LNCaP clone FGC (cell line): Measurements from ENCODE around the gene WEE1.

Source experiments
- DNase-seq: peaks from one replicate; pipeline ENCODE4 v3.0.0-alpha.2; 2011; ENCODE audit warnings: low read depth
- H3K4me3 ChIP-seq: 2 replicates; pipeline ENCODE4 v1.5.1; 2011; ENCODE audit warnings: mild to moderate bottlenecking, low read depth, low read length, control low read depth
- TF ChIP-seq, protein P1 (sequence below): IDR thresholded peaks from 2 replicates; pipeline ENCODE4 v1.5.1; 2012; ENCODE audit warnings: mild to moderate bottlenecking; ENCODE audit not compliant: control insufficient read depth, insufficient read depth; ENCODE audit errors: extremely low read depth

The WEE1 gene

GRCh38 chr11:9625728-9626127 lies 52.3 kb downstream of the WEE1 start:
- no peak for DNase-seq
- TF ChIP-seq, protein P1, sequence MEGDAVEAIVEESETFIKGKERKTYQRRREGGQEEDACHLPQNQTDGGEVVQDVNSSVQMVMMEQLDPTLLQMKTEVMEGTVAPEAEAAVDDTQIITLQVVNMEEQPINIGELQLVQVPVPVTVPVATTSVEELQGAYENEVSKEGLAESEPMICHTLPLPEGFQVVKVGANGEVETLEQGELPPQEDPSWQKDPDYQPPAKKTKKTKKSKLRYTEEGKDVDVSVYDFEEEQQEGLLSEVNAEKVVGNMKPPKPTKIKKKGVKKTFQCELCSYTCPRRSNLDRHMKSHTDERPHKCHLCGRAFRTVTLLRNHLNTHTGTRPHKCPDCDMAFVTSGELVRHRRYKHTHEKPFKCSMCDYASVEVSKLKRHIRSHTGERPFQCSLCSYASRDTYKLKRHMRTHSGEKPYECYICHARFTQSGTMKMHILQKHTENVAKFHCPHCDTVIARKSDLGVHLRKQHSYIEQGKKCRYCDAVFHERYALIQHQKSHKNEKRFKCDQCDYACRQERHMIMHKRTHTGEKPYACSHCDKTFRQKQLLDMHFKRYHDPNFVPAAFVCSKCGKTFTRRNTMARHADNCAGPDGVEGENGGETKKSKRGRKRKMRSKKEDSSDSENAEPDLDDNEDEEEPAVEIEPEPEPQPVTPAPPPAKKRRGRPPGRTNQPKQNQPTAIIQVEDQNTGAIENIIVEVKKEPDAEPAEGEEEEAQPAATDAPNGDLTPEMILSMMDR, result no peak
- no peak overlapping the region for H3K4me3 ChIP-seq

- TF ChIP-seq, protein P1, result no peak
- H3K4me3 ChIP-seq, result no peak overlapping the region
- no peak for DNase-seq
Measured at GRCh38 chr11:9626496-9627394, 53.3 kb downstream of the WEE1 start.

- DNase-seq, result no peak
- TF ChIP-seq, protein P1, result no peak
- no peak overlapping the region for H3K4me3 ChIP-seq
Measured at GRCh38 chr11:9629064-9629463, 55.6 kb downstream of the WEE1 start.

GRCh38 chr11:9633679-9634078 lies 60.2 kb downstream of the WEE1 start:
- no peak for DNase-seq
- TF ChIP-seq, protein P1, result no peak
- H3K4me3 ChIP-seq, result no peak overlapping the region

- TF ChIP-seq, protein P1, result no peak
- no peak overlapping the region for H3K4me3 ChIP-seq
- DNase-seq, result no peak
Measured at GRCh38 chr11:9636691-9637090, 63.2 kb downstream of the WEE1 start.

DNA sequence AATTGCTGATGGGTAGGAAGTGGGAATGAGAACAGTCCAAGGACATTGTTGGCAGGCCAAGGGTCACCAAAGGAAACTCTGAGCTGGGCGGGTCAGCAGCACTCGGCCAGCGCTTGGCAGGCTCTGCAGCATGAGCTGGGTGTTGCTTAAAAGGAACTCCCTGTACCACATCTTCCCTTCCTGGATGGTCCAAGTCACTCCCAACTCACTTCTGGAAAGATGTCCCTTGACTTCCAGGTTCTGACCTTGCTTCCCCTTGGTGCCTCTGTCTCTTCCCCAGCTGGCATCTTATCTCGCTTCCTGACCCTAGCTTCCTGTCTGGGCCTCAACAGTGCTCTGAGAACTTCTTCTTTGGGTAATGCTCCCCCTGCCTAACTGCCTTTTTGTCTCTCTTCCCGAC lies 65.6 kb downstream of the WEE1 start:
- DNase-seq, result no peak
- TF ChIP-seq, protein P1, result no peak
- H3K4me3 ChIP-seq, result no peak overlapping the region
